Stromal cell of bone marrow (primary cell): Measurements from ENCODE around the gene GPR63.

Experiments used
- DNase-seq: peaks from one replicate; pipeline ENCODE4 v3.0.0-alpha.2; 2012; ENCODE audit warnings: low read depth

Gene GPR63

DNA sequence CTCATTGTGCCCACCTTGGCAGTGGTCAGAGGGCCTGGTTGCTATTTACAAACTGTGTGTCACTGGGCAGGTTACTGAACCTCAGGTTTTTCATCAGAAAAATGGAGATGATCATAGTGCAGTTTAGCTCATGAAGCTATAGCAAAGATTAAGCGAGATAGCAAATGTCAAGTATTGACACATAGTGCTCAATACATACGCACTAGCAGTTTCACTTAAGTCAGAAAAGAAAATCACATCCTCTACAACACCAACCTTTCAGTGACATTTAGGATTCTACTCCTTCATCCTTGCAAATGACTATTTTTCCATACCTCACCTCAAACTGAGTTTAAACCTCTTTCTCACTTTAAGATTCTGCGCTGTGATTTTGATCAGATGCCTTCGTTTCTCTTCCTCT is 16.2 kb downstream of the GPR63 start:
- no peak for DNase-seq

DNA sequence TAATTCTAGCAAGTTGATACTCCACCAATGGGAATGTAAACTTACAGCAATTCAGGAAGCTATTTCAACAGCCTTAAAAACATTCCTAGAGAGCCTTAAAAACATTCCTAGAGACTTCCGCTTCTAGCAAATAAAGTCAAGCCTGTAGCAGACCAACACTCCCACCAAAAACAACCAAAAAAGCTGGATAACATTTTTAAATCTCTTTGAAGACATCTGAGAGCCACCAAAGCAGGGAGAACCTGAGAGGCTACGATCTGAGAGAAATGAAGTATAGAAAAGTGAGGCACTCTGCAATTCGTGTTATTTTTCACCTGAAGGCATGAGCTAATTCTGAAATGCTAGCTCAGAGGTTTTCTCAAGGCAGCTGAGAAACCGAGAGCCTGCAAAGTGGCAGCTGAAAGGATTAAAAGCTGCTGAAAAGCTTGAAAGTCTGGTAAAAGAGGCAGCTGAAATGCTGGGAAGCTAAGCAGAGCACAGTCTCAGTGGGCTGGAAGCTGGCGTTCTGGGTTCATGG is 20.9 kb downstream of the GPR63 start:
- DNase-seq: no peak

- no peak for DNase-seq
Measured at GRCh38 chr6:96814625-96815024, 22.7 kb downstream of the GPR63 start.

DNA sequence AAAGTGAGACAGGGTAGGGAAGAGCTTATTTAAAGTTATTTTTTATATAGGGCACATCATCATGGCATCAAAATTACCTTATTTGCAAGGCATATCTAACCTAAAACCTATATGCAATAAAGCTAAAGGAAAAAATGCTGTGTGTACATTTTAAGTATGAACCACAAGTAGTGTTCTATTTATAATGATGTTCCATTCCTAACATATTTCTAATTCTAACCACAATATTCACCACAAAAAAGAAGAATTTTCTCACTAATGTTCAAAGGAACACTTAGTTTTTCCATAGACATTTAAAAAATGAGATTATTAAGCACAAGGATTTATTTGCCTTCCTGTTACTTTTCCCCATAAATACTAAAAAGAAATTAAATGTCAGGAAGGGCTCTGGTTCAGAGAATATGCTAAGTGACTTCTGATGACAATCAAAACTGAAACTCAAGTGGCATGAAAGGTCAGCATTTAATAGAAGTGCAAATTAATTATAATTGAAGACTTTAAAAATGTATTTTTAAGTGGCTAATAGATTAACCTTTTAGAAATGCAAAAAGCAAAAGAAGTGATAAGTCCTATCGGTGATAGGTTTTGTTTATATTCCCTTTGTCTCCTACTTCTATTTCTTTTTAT is 25.1 kb downstream of the GPR63 start:
- no peak for DNase-seq

- DNase-seq: no peak
Measured at GRCh38 chr6:96811670-96812069, 25.6 kb downstream of the GPR63 start.

GRCh38 chr6:96811136-96811535 is 26.1 kb downstream of the GPR63 start:
- no peak for DNase-seq

DNA sequence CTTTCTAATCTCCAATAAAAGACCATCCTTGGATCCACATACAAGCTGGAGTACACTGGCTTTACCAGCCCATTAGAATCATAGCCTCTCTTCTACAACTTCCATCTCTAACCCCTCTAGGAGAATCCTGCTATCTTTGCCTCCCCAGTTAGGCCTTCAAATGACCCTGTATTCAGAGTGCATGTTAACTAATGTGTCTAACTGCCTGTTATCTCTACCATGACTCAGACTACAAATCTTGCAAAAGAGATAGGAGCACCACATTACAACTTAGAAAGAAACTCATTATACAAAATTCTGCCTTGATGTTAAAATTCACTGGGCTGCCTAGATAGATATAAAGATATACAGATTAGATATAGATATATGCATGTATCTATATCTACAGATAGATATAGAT is 28.2 kb downstream of the GPR63 start:
- no peak for DNase-seq

DNA sequence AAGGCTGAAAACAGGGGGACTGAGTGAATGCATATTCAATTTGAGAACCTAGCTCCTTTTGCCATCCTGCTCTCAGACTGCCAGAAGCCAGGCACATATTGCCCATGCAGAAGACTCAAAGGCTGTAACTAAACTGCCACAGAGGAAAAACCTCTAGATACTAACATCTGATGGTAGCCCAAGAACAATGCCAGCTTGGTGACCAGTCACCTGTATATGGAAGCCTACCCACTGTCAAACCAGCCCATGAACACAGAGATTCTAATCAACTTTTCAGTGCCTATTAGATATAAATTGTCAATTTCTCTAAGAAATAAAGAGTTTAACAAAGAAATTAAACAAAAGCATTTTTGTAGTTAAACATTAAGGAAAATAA is 34.2 kb downstream of the GPR63 start:
- DNase-seq: no peak

- DNase-seq: no peak
Measured at GRCh38 chr6:96795481-96795880, 41.8 kb downstream of the GPR63 start.

DNA sequence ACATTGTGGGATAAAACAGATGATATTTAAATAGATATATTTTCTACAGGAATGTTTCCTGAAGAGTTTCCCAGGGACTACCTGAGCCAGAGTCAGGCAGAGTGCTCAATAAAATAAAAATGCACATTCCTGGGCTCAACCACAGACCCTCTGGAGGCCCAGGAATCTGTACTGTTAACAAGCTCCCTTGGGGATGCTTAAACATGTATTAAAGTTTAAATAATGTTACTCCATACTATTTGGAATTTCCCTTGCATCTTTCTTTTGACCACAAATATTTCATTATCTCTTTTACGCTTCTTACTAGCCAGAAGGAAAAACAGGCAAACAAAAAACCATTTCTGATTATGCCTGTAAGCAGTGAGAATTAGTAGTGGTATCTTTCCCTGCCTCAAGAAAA is 42.3 kb downstream of the GPR63 start:
- no peak for DNase-seq

DNA sequence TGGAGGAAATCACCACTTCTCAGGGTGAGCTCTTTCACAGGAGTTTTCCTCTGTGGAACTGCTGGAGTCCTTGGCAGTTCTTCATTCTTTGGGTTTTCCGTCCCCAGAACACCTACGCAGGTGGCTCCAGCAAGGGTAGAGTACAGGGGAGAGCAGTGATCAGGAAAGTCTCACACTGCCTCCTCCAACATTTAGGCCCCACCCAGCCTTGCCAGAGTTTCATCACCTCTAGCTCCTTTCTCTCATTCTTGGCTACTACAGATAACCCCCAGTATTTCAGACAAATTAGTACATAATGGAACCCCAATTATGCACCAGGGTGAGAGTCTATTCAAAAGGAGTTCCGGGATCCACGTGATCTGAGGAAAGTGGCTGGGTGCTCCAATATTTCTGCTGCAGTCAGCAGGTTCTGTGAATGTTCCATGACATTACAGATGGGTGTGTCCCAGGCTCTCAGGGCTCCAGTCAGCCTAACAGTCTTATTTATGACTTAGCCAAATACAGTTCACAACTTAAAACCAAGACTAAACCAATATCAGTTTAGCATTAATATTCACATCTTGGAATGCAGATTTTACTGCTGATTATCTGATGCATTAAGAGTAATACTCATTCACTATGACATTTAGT is 44.6 kb downstream of the GPR63 start:
- DNase-seq: no peak

DNA sequence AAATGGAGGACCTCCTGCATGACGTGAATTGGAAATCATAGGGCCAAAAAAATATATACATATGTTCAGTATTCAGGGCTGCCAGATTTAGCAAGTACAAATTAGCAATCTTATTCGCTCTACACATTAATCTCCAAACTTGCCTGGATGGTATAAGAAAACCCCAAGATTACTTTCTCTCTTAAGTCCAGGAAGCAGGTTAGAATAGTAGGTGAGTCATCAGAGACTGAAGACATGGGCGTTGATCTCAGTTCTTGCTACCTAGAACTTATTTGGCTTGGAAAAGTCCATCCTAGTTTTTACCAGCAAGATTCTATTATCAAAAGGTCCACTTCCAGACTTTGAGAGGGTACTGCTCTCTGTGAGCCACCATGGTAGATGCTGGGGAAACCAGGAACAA is 47.4 kb downstream of the GPR63 start:
- DNase-seq: no peak

DNA sequence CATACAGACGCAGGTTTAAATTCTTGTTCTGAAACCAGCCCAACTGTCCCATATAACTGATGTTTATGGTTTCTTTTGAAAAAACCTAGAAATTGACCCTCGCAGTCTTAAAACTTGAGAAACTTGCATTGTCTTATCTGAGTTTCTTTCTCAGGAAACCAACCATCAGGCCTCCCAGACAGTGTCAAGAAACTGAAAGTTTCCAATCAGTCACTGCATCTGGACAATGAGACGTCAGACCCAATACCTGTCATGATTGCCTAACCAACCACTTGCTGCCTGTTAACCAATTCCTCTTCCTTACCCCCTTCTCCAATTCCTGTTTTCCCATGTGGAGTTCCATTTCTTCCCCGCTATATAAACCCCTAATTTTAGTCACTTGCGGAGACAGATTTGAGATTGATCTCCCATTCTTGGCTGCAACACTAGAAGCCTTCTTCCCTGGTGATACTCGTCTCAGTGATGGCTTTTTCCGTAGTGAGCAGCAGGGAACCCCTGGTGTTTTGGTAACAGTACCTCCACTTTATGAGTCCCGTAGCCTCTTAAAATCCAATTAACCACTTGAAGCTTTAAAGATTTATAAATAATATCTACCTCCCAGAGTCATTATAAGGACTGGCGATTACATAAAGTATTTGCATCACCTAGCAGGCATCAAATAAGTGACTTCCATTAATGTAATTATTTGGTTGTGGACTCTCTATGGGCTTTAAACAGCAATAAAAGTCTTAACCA is 49.3 kb downstream of the GPR63 start:
- no peak for DNase-seq

DNA sequence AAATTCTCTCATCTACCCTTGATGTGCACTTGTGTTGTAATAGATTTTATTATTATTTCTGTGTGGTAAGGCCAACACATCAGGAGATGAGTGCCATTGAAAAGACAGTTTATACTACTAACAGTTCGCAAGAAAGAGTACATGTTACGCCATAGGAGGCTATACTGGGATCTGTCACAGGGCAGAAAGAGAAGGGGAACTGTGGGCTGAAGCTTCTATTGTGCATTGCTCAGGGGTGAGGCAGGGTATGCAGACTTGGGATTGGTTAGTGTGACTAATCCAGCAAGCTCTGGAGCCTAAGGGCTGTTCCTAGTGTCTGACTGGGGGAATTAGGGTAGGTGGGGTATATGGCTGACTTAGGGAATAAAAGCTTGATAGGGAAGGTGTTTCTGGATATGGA is 50.9 kb downstream of the GPR63 start:
- DNase-seq: no peak

DNA sequence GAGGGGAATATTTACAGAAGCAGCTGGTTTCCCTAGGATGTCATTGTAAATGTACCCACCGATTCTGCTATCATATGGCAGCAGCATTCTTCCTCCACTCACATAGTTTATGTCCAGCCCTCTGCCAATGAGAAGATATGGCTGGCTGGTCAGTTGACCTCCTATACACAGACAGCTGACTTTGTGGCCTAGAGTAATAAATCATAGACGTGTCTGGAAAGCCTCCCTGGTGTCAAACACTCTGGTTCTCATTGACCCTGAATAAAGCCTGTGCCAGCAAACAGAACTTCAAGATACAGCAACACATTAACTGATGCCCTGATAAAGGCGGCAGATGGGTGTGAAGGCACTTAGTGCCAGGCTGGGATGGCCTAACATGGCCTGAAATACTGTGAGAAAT is 52.6 kb downstream of the GPR63 start:
- no peak for DNase-seq

- DNase-seq: no peak
Measured at GRCh38 chr6:96783307-96783706, 54.0 kb downstream of the GPR63 start.

GRCh38 chr6:96781557-96781956 is 55.7 kb downstream of the GPR63 start:
- DNase-seq: no peak

GRCh38 chr6:96777113-96777512 is 60.2 kb downstream of the GPR63 start:
- DNase-seq: no peak

DNA sequence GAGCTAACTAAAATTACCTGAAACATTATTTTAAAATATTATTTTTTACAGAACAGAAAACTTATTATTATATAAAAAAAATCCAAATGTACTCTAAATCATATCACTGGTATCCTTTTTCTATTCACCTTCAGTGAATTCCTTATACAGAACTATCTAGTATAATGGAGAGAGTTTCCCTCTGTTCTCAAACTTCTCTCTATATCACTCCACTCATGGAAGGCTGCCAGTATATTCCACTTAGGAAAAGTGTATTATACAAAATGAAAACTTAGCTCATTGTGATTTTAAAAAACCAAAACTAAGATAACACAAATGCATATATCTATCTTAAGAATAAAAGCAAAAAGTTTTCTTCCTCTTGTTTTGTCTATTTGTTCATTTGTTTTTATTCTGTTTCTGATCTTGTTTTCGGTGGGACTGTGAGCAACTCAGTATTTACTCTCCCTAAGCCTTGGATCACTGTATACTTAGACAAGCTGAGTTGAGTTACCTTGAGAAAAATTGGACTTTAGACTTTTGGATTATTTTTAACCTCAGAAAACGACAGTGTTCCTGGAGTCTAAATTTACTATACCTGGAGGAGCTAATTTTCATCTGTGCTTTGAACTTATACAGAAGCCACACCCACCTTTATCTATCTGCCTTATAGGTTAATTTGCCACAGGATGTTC is 61.4 kb downstream of the GPR63 start:
- DNase-seq: no peak

GRCh38 chr6:96766769-96767168 is 70.5 kb downstream of the GPR63 start:
- no peak for DNase-seq

DNA sequence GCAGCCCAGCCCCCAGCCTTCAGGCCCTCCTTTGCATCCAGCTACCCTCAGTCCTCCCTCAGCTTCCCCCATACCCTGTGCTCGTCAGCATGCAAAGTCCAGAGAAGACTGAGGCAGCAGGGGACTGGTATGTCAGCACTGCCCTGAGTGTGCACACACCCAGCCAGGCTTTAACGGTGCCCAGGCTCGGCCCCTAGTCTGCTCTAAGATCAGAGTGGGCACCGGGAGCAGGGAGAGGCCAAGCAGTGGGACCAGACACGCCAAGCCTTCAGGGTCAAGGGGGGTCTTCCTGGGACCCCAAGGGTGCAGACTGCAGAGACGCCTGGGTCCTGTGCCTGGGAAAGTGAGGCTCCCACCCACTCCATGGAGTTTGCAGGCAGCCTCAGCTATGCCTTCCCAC is 74.7 kb downstream of the GPR63 start:
- no peak for DNase-seq

- DNase-seq: no peak
Measured at GRCh38 chr6:96761794-96762193, 75.5 kb downstream of the GPR63 start.

DNA sequence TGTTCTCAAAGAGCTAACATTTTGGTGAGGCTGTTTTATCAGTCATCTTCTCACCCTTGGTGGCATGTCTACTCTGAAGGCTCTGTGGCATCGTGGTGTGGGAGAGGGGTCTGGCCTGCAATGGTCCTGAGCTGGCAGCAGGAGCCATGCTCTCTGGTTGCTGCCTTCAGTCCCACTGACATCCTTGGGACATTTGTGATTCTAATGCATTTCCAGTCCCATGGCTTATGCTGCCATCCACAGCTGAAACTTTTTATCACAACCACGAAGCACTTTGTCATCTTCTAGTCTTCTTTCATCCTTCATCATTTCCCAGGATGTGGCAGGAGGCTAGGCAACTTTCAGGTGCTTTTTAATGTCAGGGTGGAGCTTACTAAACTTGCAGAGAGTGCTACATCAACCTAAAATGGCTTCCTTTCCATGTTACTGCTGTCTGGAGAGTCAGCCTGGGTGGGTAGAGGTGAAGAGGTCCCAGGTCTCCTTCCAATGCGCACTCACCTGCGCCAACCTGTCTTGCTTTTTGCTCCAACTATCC is 77.1 kb downstream of the GPR63 start:
- DNase-seq: no peak
